Loucy (cell line): ENCODE results near the gene PRKCE.

ENCODE experiments used
- EZH2phosphoT487 ChIP-seq: fragments of 200-600 bp; IDR thresholded peaks from 2 replicates; pipeline ENCODE4 v1.6.1; 2018; ENCODE audit warnings: antibody characterized with exemption, mild to moderate bottlenecking, moderate library complexity, borderline replicate concordance
- TF ChIP-seq, protein P1 (sequence below): fragments of 200-600 bp; sonication (generic); conservative IDR thresholded peaks from 2 replicates; pipeline ENCODE4 v1.5.1; 2014; ENCODE audit warnings: mild to moderate bottlenecking, antibody characterized with exemption, low read length

DNA sequence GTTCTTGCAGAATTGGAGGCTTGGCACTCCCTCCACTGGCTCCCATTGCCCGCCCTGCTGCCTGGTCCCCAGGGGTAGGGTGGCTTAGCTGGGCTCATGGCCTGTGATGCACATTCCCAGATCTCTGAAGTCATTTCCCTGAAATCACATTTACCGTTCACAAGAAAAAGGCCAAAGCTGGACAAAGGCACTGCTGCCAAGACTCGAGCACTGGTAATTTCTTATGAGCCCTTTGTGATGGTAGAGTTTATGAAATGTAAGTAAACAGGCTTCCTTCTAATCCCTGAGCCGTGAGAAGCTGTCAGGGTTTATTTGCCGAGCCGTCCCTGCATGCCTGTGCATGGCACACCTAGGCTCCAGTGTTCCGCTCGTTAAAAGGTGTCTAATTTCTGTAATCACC lies 398.6 kb downstream of the PRKCE start:
- TF ChIP-seq, protein P1, sequence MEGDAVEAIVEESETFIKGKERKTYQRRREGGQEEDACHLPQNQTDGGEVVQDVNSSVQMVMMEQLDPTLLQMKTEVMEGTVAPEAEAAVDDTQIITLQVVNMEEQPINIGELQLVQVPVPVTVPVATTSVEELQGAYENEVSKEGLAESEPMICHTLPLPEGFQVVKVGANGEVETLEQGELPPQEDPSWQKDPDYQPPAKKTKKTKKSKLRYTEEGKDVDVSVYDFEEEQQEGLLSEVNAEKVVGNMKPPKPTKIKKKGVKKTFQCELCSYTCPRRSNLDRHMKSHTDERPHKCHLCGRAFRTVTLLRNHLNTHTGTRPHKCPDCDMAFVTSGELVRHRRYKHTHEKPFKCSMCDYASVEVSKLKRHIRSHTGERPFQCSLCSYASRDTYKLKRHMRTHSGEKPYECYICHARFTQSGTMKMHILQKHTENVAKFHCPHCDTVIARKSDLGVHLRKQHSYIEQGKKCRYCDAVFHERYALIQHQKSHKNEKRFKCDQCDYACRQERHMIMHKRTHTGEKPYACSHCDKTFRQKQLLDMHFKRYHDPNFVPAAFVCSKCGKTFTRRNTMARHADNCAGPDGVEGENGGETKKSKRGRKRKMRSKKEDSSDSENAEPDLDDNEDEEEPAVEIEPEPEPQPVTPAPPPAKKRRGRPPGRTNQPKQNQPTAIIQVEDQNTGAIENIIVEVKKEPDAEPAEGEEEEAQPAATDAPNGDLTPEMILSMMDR = no peak
- TF ChIP-seq EZH2phosphoT487 = no peak
